H9 (cell line): ENCODE results near the gene TTC7B. TPM values are rescaled to one million over a fixed set of nuclear protein-coding genes. Genes with fewer than 3 reads are reported as not detected.

Experiments
- DNase-seq: peaks from one replicate; pipeline ENCODE4 v3.0.0-alpha.2; 2017
- H2AFZ ChIP-seq: one replicate; pipeline ENCODE4 v1.6.1; 2013; ENCODE audit warnings: mild to moderate bottlenecking, low read length, control low read depth, moderate library complexity
- H2AK5ac ChIP-seq: 2 replicates; pipeline ENCODE4 v1.6.1; 2013; ENCODE audit warnings: low read length, control low read depth, mixed read lengths; ENCODE audit not compliant: insufficient read length
- H2BK120ac ChIP-seq: one replicate; pipeline ENCODE4 v1.6.1; 2013; ENCODE audit warnings: low read depth, mild to moderate bottlenecking, low read length, control low read depth, inconsistent platforms; ENCODE audit not compliant: poor library complexity, severe bottlenecking
- H2BK12ac ChIP-seq: 2 replicates; pipeline ENCODE4 v1.6.1; 2013; ENCODE audit warnings: low read length, control low read depth, mixed read lengths, low read depth; ENCODE audit not compliant: insufficient read length
- H2BK15ac ChIP-seq: 2 replicates; pipeline ENCODE4 v1.6.1; 2013; ENCODE audit warnings: low read depth, low read length, control low read depth
- H2BK20ac ChIP-seq: one replicate; pipeline ENCODE4 v1.6.1; 2013; ENCODE audit warnings: low read depth, mild to moderate bottlenecking, low read length, control low read depth, inconsistent platforms; ENCODE audit not compliant: poor library complexity, severe bottlenecking
- H2BK5ac ChIP-seq: 2 replicates; pipeline ENCODE4 v1.6.1; 2013; ENCODE audit warnings: low read length, control low read depth, mixed read lengths; ENCODE audit not compliant: insufficient read length
- H3K14ac ChIP-seq: 2 replicates; pipeline ENCODE4 v1.6.1; 2013; ENCODE audit warnings: low read length, control low read depth; ENCODE audit not compliant: insufficient read depth
- H3K18ac ChIP-seq: 2 replicates; pipeline ENCODE4 v1.6.1; 2013; ENCODE audit warnings: low read depth, mild to moderate bottlenecking, mixed read lengths, low read length, control low read depth; ENCODE audit not compliant: insufficient read length
- H3K23ac ChIP-seq: 2 replicates; pipeline ENCODE4 v1.6.1; 2013; ENCODE audit warnings: low read length, control low read depth, mixed read lengths, low read depth; ENCODE audit not compliant: insufficient read length
- H3K23me2 ChIP-seq: 2 replicates; pipeline ENCODE4 v1.6.1; 2013; ENCODE audit warnings: low read depth, mild to moderate bottlenecking, mixed read lengths, low read length, control low read depth; ENCODE audit not compliant: insufficient read length, poor library complexity, severe bottlenecking
- H3K27ac ChIP-seq: 2 replicates; pipeline ENCODE4 v1.5.1; 2013; ENCODE audit warnings: low read length, control low read depth, mixed read lengths, low read depth; ENCODE audit not compliant: insufficient read length
- H3K27me3 ChIP-seq: 2 replicates; pipeline ENCODE4 v1.6.1; 2013; ENCODE audit warnings: low read length, control low read depth, inconsistent platforms; ENCODE audit not compliant: insufficient read depth
- H3K4ac ChIP-seq: 2 replicates; pipeline ENCODE4 v1.6.1; 2013; ENCODE audit warnings: low read depth, mild to moderate bottlenecking, control low read depth, inconsistent platforms, low read length, moderate library complexity
- H3K4me1 ChIP-seq: 2 replicates; pipeline ENCODE4 v1.6.1; 2013; ENCODE audit warnings: low read length, control low read depth, inconsistent platforms; ENCODE audit not compliant: insufficient read depth
- H3K4me2 ChIP-seq: 2 replicates; pipeline ENCODE4 v1.6.1; 2013; ENCODE audit warnings: low read length, control low read depth, mixed read lengths; ENCODE audit not compliant: insufficient read length, insufficient read depth
- H3K56ac ChIP-seq: 2 replicates; pipeline ENCODE4 v1.6.1; 2013; ENCODE audit warnings: low read depth, mild to moderate bottlenecking, mixed read lengths, low read length, control low read depth; ENCODE audit not compliant: insufficient read length
- H3K79me1 ChIP-seq: 2 replicates; pipeline ENCODE4 v1.6.1; 2013; ENCODE audit warnings: low read depth, mild to moderate bottlenecking, moderate library complexity, low read length, control low read depth, inconsistent platforms; ENCODE audit not compliant: insufficient read depth, poor library complexity, severe bottlenecking
- H3K79me2 ChIP-seq: 2 replicates; pipeline ENCODE4 v1.6.1; 2013; ENCODE audit warnings: low read length, control low read depth, inconsistent platforms; ENCODE audit not compliant: insufficient read depth
- H3K9ac ChIP-seq: 2 replicates; pipeline ENCODE4 v1.6.1; 2013; ENCODE audit warnings: low read length, control low read depth, mixed read lengths; ENCODE audit not compliant: insufficient read length; ENCODE audit errors: extremely low read depth
- H3K9me3 ChIP-seq: one replicate; pipeline ENCODE4 v1.6.1; 2013; ENCODE audit warnings: low read depth, low read length, inconsistent platforms; ENCODE audit not compliant: control insufficient read depth
- H3T11ph ChIP-seq: one replicate; pipeline ENCODE4 v1.6.1; 2013; ENCODE audit warnings: mild to moderate bottlenecking, low read length, control low read depth, inconsistent platforms
- H4K20me1 ChIP-seq: one replicate; pipeline ENCODE4 v1.6.1; 2013; ENCODE audit not compliant: control insufficient read depth, insufficient read length, insufficient read depth
- H4K5ac ChIP-seq: 2 replicates; pipeline ENCODE4 v1.6.1; 2013; ENCODE audit warnings: low read depth, mild to moderate bottlenecking, mixed read lengths, low read length, control low read depth; ENCODE audit not compliant: insufficient read length
- H4K8ac ChIP-seq: replicated peaks from 2 replicates; pipeline ENCODE4 v1.6.1; 2013; ENCODE audit warnings: low read length, control low read depth, mixed read lengths, low read depth; ENCODE audit not compliant: insufficient read length
- H4K91ac ChIP-seq: 2 replicates; pipeline ENCODE4 v1.6.1; 2013; ENCODE audit warnings: low read depth, mild to moderate bottlenecking, moderate library complexity, mixed read lengths, low read length, control low read depth; ENCODE audit not compliant: insufficient read length
- H3K27ac Mint-ChIP-seq, 3 experiments: 2 replicates in 2 of 3; 3 replicates in 1 of 3; pipeline ENCODE4 v1.8.0; 2020 to 2021; ENCODE audit warnings: mixed read lengths in 3 of 3, mild to moderate bottlenecking in 1 of 3, moderate library complexity in 1 of 3
- H3K27me3 Mint-ChIP-seq: 2 replicates; pipeline ENCODE4 v1.8.0; 2021; ENCODE audit warnings: low read depth, mild to moderate bottlenecking, moderate library complexity, mixed read lengths
- H3K36me3 Mint-ChIP-seq, 3 experiments: 2 replicates in 2 of 3; 3 replicates in 1 of 3; pipeline ENCODE4 v1.8.0; 2020 to 2021; ENCODE audit warnings: low read depth in 3 of 3, mixed read lengths in 3 of 3; ENCODE audit not compliant: insufficient read depth in 1 of 3
- H3K4me1 Mint-ChIP-seq, 2 experiments: 2 replicates each; pipeline ENCODE4 v1.8.0; 2020; ENCODE audit warnings: mixed read lengths in 2 of 2
- H3K4me3 Mint-ChIP-seq, 2 experiments: 2 replicates in 1 of 2; 3 replicates in 1 of 2; pipeline ENCODE4 v1.8.0; 2020 to 2021; ENCODE audit warnings: mild to moderate bottlenecking in 2 of 2, mixed read lengths in 2 of 2, moderate library complexity in 1 of 2
- H3K9me3 Mint-ChIP-seq, 2 experiments: 2 replicates in 1 of 2; 3 replicates in 1 of 2; pipeline ENCODE4 v1.8.0; 2020; ENCODE audit warnings: mild to moderate bottlenecking in 2 of 2, mixed read lengths in 2 of 2, moderate library complexity in 1 of 2
- WGBS: extraction: QIAGEN DNeasy Blood & Tissue Kit; methylation state at CpG from one replicate; pipeline ENCODE4 v1.1.7; 2013; ENCODE audit warnings: missing lambda C conversion rate, low lambda C conversion rate, mixed read lengths; ENCODE audit not compliant: insufficient read length; ENCODE audit errors: extremely low coverage; 5-methylcytosine and 5-hydroxymethylcytosine counted together
- total RNA-seq: library from RNA; stranded (reverse); gene quantifications from 2 replicates; pipeline ENCODE4 v1.2.1, GENCODE V29; 2021
- TF ChIP-seq, protein P1 (sequence below): fragments of 200-600 bp; sonication (generic); conservative IDR thresholded peaks from 3 replicates; pipeline ENCODE4 v1.8.0; 2021; ENCODE audit warnings: antibody characterized with exemption, mild to moderate bottlenecking

TTC7B gene
- total RNA-seq, 1 experiment from 2014 or later: 33.7 TPM

DNA sequence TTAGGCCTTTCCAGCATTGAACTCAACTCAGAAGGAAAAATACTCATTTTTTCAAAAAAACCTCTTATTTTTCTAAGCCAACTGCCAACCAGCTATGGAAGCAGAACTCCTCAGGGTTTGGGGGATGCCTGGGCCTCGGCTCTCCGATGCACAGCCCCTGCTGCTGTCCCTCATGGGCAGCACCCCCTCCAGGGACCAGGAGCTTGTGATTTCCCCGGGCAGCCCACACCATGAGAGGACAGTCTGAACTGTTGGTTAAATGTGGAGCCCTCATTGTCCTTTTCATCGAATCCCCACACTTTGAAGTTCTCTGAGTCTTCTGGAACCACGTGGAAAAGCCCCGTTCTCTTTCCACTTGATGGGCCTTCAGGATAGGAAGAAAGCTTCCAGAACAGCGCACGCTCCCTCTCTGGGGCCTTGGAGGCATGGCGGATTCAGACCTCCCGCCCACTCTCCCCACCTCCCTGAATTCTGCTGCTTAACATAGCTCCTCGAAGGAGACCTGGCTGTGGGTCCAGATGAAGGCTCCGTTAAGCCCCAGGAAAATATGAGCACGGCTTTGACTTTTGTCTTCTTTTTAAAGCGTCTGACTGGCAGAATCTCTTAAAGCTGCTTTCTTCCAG lies 262.8 kb downstream of the TTC7B start:
- Histone ChIP-seq H4K91ac (no peak overlapping the region), H4K5ac (no peak overlapping the region), H4K8ac (no peak overlapping the region), H3K9ac (no peak overlapping the region), H3K23ac (no peak overlapping the region), H2BK12ac (no peak overlapping the region), H3K9me3 (no peaks in the 10 kb centered on the region), H3K4me2 (no peak overlapping the region), H3K23me2 (no peaks in the 10 kb centered on the region), H2BK5ac (no peak overlapping the region), H2BK15ac (no peak overlapping the region), H3K79me1 (no peaks in the 10 kb centered on the region), H2BK120ac (no peak overlapping the region), H3K27ac (no peak overlapping the region), H3K4ac (no peak overlapping the region), H3K18ac (no peak overlapping the region), H4K20me1 (no peaks in the 10 kb centered on the region), H3K27me3 (no peaks in the 10 kb centered on the region), H3T11ph (no peak overlapping the region), H3K56ac (no peak overlapping the region), H3K4me1 (peaks cover 5% of the 10 kb centered on the region; the same call in 1 of the 2 replicates), H3K14ac (no peak overlapping the region), H3K79me2 (no peaks in the 10 kb centered on the region), H2AFZ (no peak overlapping the region), H2AK5ac (no peak overlapping the region), H2BK20ac (no peak overlapping the region)
- H3K27ac Mint-ChIP-seq: peak overlapping the region in 1 of 3 experiments; percentile 52; a peak in 3 of 7 replicates
- TF ChIP-seq, protein P1, sequence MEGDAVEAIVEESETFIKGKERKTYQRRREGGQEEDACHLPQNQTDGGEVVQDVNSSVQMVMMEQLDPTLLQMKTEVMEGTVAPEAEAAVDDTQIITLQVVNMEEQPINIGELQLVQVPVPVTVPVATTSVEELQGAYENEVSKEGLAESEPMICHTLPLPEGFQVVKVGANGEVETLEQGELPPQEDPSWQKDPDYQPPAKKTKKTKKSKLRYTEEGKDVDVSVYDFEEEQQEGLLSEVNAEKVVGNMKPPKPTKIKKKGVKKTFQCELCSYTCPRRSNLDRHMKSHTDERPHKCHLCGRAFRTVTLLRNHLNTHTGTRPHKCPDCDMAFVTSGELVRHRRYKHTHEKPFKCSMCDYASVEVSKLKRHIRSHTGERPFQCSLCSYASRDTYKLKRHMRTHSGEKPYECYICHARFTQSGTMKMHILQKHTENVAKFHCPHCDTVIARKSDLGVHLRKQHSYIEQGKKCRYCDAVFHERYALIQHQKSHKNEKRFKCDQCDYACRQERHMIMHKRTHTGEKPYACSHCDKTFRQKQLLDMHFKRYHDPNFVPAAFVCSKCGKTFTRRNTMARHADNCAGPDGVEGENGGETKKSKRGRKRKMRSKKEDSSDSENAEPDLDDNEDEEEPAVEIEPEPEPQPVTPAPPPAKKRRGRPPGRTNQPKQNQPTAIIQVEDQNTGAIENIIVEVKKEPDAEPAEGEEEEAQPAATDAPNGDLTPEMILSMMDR: 0 out of 3 replicates have a peak, but pooled peaks have one; percentile 9
- peaks cover 15 to 18% of the 10 kb centered on the region in 2 experiments for H3K4me1 Mint-ChIP-seq
- H3K4me3 Mint-ChIP-seq: no peak overlapping the region
- WGBS: no CpG with 5 or more reads among the region's 14 CpGs
- DNase-seq: no peak
- H3K9me3 Mint-ChIP-seq: peaks cover 3 to 7% of the 10 kb centered on the region in 2 experiments; a peak in 3 of 5 replicates
- H3K27me3 Mint-ChIP-seq: peaks cover 2% of the 10 kb centered on the region
- H3K36me3 Mint-ChIP-seq: peaks cover 5 to 17% (median 5%) of the 10 kb centered on the region in 3 experiments; a peak in 4 of 7 replicates
